Left cardiac atrium (tissue), 4 donors: Measurements from ENCODE around the gene WDR37. TPM values are rescaled to one million over a fixed set of nuclear protein-coding genes. Genes with fewer than 3 reads are reported as not detected.
"Not testable (repeated sequence)": the region's sequence is repeated elsewhere in the genome, so short reads cannot be mapped to it uniquely, and the experiment has no call there.

Experiments
- ATAC-seq, 2 donors: fragments of 200-7000 bp; cut with Tn5 transposase; one replicate each; pipeline ENCODE4 v1.9.1; 2020; ENCODE audit warnings: mild to moderate bottlenecking in 2 of 2, moderate library complexity in 2 of 2
- DNase-seq: peaks from one replicate; pipeline ENCODE4 v3.0.0-alpha.2; 2020
- intact Hi-C, 2 donors: fragments of 100-400 bp; cut with DNase I; formaldehyde crosslinking; loops; one replicate each; pipeline versions ENCODE4 v1.14.1 to v1.15.1; 2022 to 2023
- total RNA-seq, 2 donors: library from RNA; stranded (reverse); fragmentation: NEBNext Ultra II Directional; extraction: Animal tissue kit (Norgen Biotek cat#: 25700); gene quantifications; one replicate each; pipeline ENCODE4 v1.2.1, GENCODE V29; 2021
- donor health status: DM: no; HTN: yes; CAD: no.
- donor health status: DM: no; HTN: yes; CAD: no; lungs with severe emphysema.
- donor health status: DM: yes; HTN: yes; CAD: no.
- donor health status: Dilated cardiomyopathy.

Gene WDR37
- total RNA-seq, 2 donors from 2014 or later, result 23.2 to 33.9 TPM

GRCh38 chr10:1037098-1037497 lies 19.1 kb upstream of the WDR37 start:
- DNase-seq (no peak), ATAC-seq (no peak)
- intact Hi-C loops, result no loop called here

GRCh38 chr10:1038769-1039168 lies 17.4 kb upstream of the WDR37 start:
- intact Hi-C loops, DNase-seq, ATAC-seq: not testable (repeated sequence)

- no peak for DNase-seq
- ATAC-seq, result no peak
- intact Hi-C loops, result no loop called here
These were observed 16.1 kb upstream of the WDR37 start for GRCh38 chr10:1040133-1040532.

DNA sequence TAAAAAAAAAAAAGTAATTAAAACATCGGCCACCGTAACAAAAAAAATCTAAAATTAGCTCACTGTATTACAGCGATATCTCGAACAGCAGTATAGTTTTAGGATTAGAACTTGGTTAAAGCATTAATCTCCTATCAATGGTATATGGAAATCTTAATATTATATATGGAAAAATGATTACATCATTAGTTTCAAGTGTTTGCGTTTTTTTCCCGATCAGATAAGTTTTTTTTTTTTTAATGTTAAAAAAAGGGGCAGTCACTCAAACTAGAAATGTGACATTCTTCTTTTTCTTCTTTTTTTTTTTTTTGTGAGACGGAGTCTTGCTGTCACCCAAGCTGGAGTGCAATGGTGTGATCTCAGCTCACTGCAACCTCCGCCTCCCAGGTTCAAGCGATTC lies 14.7 kb upstream of the WDR37 start:
- intact Hi-C loops, result no loop called here
- DNase-seq (no peak), ATAC-seq (no peak)

GRCh38 chr10:1043532-1043995 lies 12.6 kb upstream of the WDR37 start:
- ATAC-seq, result peak; percentile 23 to 54
- DNase-seq, result peak; percentile 48
- intact Hi-C loops, result no loop called here

- DNase-seq (no peak), ATAC-seq (no peak)
- intact Hi-C loops, result no loop called here
These were observed 12.0 kb upstream of the WDR37 start for GRCh38 chr10:1044146-1044545.

DNA sequence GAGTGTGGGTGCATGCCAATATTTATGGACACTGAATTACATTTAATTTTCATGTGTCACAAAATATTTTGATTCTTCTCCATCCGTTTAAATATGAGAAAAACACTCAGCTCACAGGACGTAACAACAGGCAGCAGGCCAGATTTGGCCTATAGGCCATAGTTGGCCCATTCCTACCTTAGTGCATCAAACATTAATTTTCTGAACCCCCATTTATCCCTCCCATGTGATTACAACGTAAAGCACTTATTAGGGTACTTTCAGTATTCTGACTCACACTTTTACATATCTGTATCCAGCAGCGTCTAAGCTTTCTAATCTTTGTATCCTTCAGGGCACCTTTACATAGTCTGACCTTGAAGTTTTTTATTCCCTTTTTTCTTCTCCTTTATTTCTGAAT lies 11.2 kb upstream of the WDR37 start:
- ATAC-seq (no peak), DNase-seq (no peak)
- intact Hi-C loops, result no loop called here

DNA sequence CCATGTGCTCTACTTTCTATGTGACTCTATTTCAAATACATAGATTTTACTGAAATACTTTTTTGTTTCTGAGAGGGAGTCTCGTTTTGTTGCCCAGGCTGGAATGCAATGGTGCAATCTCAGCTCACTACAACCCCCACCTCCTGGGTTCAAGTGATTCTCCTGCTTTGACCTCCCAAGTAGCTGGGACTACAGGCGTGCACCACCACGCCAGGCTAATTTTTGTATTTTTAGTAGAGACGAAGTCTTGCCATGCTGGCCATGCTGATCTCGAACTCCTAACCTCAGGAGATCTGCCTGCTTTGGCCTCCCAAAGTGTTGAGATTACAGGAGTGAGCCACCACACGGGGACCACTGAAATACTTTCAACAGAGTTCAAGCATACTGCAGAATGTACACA lies 10.8 kb upstream of the WDR37 start:
- DNase-seq (no peak), ATAC-seq (no peak)
- intact Hi-C loops, result no loop called here

- intact Hi-C loops, result no loop called here
- ATAC-seq, result no peak
- DNase-seq, result no peak
These were observed 8.2 kb upstream of the WDR37 start for GRCh38 chr10:1047937-1048336.

GRCh38 chr10:1048349-1048731 lies 7.8 kb upstream of the WDR37 start:
- intact Hi-C loops, result no loop called here
- ATAC-seq (peak; percentile 4), DNase-seq (peak; percentile 53)

DNA sequence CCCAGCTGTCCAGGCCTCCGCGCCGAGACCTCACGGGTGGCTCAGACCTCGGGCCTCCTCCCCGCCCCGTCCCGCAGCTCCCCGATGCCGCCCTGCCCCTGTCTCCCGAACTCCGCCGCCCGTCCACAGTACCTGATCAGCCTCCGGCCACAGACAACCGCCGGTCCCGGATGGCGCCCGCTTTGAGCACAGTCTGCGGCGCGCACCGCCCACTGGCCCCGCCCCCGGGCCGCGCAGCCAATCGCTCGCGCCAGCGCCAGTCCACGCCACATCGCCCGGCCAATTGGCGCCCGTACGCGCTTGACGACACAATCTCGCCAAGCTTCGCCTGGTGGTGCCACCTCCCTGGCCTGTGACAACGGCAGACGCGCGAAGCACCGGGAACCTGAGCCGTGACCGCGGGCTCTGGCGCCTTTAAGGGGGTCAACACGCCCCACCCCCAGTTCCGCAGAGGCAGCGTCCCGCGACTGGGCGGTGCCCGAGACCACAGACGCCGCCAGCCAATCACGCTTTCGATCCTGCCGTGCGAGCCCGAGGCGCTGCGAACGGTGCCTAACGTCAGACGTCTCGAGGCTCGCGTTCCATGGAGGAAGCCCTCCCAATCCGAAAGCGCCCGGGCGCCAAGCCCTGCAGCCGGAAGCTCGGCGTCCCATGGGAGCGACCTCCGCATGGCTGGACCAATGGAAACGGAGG lies 7.3 kb upstream of the WDR37 start, which contains the start of gene IDI1:
Gene IDI1 (minus strand): TSS at position 388 of the 693 bp plus-strand sequence. CDS start 116 bp downstream, at position 272.
- intact Hi-C loops, result no loop called here
- peak; percentile 98 for DNase-seq
- peak; percentile 96 to 97 for ATAC-seq

GRCh38 chr10:1049425-1049958 lies 6.7 kb upstream of the WDR37 start:
- intact Hi-C loops, result no loop called here

DNA sequence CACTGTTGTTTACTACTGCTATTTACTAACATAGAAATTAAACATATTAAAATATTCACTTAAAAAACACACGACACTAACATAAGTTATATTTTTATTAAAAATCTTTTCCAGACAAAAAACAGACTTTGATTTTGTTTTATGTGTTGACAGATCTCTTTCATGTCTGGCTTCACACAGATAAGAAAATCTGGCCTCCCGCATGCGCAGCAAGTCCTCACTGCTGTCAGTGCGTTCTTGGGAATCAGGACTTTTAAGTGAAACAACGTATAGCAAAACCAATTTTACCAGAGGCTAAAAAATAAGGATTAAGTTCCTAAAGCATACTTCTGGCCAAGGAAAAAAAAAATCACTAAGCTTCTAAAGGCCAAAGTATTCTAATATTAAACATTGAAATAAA lies 6.0 kb upstream of the WDR37 start:
- intact Hi-C loops, result no loop called here
- DNase-seq (no peak), ATAC-seq (no peak)

More at GRCh38 chr10:1049425-1049958, 6.7 kb upstream of the WDR37 start:
- DNase-seq (no peak), ATAC-seq (no peak)

DNA sequence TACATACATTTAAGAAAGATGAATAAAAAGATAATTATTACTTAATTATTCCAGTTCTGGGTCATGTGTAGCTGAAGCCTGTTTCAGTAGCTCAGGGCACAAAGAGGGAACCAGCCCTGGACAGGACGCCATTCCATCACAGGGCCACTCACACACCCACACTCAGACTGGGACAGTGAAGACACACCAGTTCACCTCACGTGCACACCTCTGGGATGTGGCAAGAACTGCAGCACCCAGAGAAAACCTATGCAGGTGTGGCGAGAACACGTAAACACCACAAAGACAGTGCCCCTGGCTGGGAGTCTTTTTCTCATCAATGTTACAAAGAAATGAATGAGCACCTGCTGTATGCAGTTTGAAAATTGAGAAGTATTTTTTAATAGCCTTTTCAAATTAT lies 5.6 kb upstream of the WDR37 start:
- intact Hi-C loops, result no loop called here
- no peak for DNase-seq
- ATAC-seq, result no peak

GRCh38 chr10:1054684-1055083 lies 1.5 kb upstream of the WDR37 start:
- no peak for ATAC-seq
- no peak for DNase-seq
- intact Hi-C loops, result no loop called here

DNA sequence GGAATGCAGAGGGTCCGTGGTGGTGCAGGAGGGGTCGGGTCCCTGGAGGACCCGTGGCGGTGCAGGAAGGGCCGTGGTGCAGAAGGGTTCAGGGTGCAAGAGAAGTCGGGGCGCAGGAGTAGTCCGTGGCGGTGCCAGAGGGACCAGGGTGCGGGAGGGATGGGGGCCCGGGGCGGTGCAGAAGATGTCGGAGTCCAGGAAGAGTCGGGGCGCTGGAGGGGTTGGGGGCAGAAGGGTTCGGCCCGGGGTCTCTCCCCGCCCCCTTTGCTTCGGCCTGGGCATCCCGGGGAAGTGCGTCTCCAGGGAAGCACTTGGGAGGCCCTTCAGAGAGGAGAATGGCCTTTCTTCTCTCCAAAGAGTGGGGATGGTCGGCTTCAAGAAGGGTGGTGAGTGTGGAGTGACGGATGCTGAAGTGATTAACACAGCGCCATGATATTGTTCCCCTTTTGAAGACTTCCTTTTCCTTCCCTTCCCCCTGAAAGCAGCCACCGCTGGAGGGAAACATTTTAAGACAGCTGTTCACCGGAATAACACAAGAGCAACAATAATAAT lies 997 bp downstream of the WDR37 start:
- intact Hi-C loops, result no loop called here
- ATAC-seq, result peak; percentile 11 to 14
- DNase-seq, result no peak

DNA sequence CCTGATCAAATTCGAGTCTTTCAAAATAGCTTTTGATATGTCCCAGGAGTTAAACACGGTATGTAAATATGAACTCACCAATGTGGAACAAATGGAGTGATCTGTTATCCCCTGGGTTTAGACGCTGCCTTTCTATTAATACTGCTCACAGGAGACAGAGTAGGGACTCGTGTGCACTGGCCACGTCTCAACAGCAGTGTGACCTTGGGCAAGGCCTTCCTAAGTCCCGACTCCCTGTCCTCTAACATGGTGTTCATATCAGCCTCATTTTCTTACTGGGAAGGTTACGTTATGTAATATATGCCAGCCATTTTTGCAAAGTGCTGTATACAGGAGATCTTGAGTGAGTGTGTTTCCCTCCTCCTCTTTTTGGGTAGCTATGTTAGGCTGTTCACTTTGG lies 1.8 kb downstream of the WDR37 start:
- DNase-seq (no peak), ATAC-seq (no peak)
- intact Hi-C loops, result no loop called here

DNA sequence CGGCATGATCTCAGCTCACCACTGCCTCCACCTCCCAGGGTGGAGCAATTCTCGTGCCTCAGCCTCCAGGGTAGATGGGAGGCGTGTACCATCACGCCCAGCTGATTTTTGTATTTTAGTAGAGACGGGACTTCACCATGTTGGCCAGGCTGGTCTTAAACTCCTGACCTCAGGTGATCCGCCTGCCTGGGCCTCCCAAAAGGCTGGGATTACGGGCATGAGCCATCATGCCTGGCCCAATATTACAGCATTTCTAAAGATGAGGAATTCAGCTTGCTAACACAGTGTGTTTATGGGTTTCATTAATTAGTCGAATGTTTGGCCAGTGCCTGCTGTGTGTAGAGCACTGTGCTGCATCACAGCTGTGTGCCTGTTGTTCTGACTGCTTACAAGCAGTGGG lies 3.7 kb downstream of the WDR37 start:
- intact Hi-C loops, result no loop called here
- ATAC-seq (no peak), DNase-seq (no peak)

DNA sequence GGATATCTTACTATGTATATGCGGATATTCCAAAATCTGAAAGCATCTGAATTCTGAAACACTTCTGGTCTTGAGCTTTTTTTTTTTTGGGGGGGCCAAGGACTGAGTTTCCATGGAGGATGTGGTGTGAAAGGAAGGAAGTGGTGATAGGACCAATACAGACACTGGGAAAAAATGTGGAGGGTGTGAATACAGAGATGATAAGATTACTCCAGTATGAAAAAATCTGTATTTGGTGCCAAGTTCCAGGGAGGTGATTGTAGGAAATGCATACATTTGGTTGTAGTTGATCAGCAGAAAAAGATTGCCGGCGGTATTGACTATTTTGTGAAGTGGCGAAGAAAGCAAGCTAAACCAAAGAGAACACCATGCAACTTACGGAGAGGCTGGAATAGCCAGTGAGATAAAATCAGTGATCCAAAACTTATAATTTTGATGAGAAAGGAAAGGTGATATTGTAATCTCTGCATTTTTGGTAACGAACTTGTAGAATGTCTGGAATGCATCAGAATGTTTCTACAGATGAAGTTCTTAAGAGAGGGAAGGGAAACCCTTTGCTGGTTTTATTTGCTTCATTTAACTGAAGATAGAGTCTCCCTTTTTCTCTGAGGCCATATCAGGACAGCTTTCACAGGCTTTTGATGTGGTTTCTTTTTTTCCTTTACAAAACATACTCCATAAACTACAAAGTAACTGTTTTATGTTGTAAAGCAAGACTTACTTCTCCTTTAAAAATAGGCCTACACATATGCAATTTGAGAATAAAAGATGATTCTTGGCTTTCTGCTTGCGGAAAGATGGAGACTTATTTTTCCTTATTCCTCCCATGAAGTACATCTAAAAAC lies 6.0 kb downstream of the WDR37 start:
- ATAC-seq (peak in 1 of 2 donors; percentile 52), DNase-seq (no peak)
- intact Hi-C loops, result no loop called here
